MCF 10A (cell line): Measurements from ENCODE around the gene RNF11. TPM values are rescaled to one million over a fixed set of nuclear protein-coding genes. Genes with fewer than 3 reads are reported as not detected.
"Not testable (repeated sequence)": the region's sequence is repeated elsewhere in the genome, so short reads cannot be mapped to it uniquely, and the experiment has no call there.

Source experiments
- BruUV-seq: library from RNA; stranded (reverse); fragments of 400-500 nt; replicated peaks from 2 replicates; lab custom pipeline; 2021; lab: Mats Ljungman, UMichigan
- CTCF ChIA-PET: fragments of 300-600 bp; sonication (Branson Sonifier 250); formaldehyde crosslinking; extraction: SDS; loops from one replicate; lab custom pipeline; 2021; ENCODE audit warnings: antibody characterized with exemption, inconsistent platforms; lab: Yijun Ruan, JAX
- POLR2A ChIA-PET: fragments of 300-600, 350-650 bp; sonication (Branson Sonifier 250); formaldehyde crosslinking; extraction: SDS; loops from one replicate; lab custom pipeline; 2020; ENCODE audit warnings: antibody characterized with exemption, inconsistent platforms; lab: Yijun Ruan, JAX
- DNase-seq: peaks from one replicate; pipeline ENCODE4 v3.0.0-alpha.2; 2018; ENCODE audit not compliant: unreplicated experiment
- H3K27ac Mint-ChIP-seq: one replicate; pipeline ENCODE4 v1.8.0; 2022; ENCODE audit warnings: mild to moderate bottlenecking, low read depth, mixed read lengths; ENCODE audit not compliant: unreplicated experiment
- H3K27me3 Mint-ChIP-seq: one replicate; pipeline ENCODE4 v1.8.0; 2022; ENCODE audit warnings: mixed read lengths; ENCODE audit not compliant: insufficient read depth, unreplicated experiment
- H3K36me3 Mint-ChIP-seq: one replicate; pipeline ENCODE4 v1.8.0; 2022; ENCODE audit warnings: mild to moderate bottlenecking, moderate library complexity, mixed read lengths; ENCODE audit not compliant: insufficient read depth, unreplicated experiment
- H3K4me1 Mint-ChIP-seq: one replicate; pipeline ENCODE4 v1.8.0; 2022; ENCODE audit warnings: mixed read lengths; ENCODE audit not compliant: insufficient read depth, unreplicated experiment
- H3K4me3 Mint-ChIP-seq: one replicate; pipeline ENCODE4 v1.8.0; 2022; ENCODE audit warnings: mild to moderate bottlenecking, moderate library complexity, mixed read lengths; ENCODE audit not compliant: unreplicated experiment
- H3K9me3 Mint-ChIP-seq: one replicate; pipeline ENCODE4 v1.8.0; 2022; ENCODE audit warnings: mixed read lengths; ENCODE audit not compliant: unreplicated experiment
- CTCF ChIP-seq: fragments of 200-600 bp; IDR thresholded peaks from one replicate; pipeline ENCODE4 v1.8.0; 2022; ENCODE audit warnings: antibody characterized with exemption, mild to moderate bottlenecking; ENCODE audit not compliant: unreplicated experiment
- intact Hi-C: fragments of 100-400 bp; cut with micrococcal nuclease; formaldehyde crosslinking; loops from 2 replicates; pipeline ENCODE4 v1.14.1; 2022
- total RNA-seq: library from RNA; stranded (reverse); gene quantifications from 2 replicates; pipeline ENCODE4 v1.2.3, GENCODE V29; 2022

The RNF11 gene
- total RNA-seq, 1 experiment from 2014 or later: 73.1 TPM

GRCh38 chr1:51219022-51219421 is 17.1 kb upstream of the RNF11 start:
- ChIA-PET POLR2A (interaction anchor here (0.5 to 0.6 kb wide), 2 partner anchors 300 to 602 kb away, joined by 3 to 4 read pairs; partner anchors contain the start of gene EPS15), CTCF (interaction anchor here (0.7 to 1.2 kb wide), 2 partner anchors 30 to 69 kb away, joined by 3 to 5 read pairs; no protein-coding TSS in a partner anchor)
- Mint-ChIP-seq H3K27me3 (no peaks in the 10 kb centered on the region), H3K27ac (no peak overlapping the region), H3K36me3 (no peaks in the 10 kb centered on the region), H3K4me1 (no peaks in the 10 kb centered on the region), H3K4me3 (no peak overlapping the region), H3K9me3 (no peaks in the 10 kb centered on the region)
- intact Hi-C loops: no loop called here
- no TSS peak for BruUV-seq
- TF ChIP-seq CTCF: no peak
- no peak for DNase-seq

GRCh38 chr1:51221529-51221928 is 14.5 kb upstream of the RNF11 start:
- CTCF ChIA-PET: interaction anchor here (1.4 kb wide), 1 partner anchor 9 kb away, joined by 3 read pairs; no protein-coding TSS in a partner anchor
- H3K4me1 Mint-ChIP-seq, DNase-seq, H3K4me3 Mint-ChIP-seq, BruUV-seq, H3K27me3 Mint-ChIP-seq, H3K36me3 Mint-ChIP-seq, H3K27ac Mint-ChIP-seq, H3K9me3 Mint-ChIP-seq, intact Hi-C loops, POLR2A ChIA-PET: not testable (repeated sequence)

GRCh38 chr1:51222136-51222787 is 13.8 kb upstream of the RNF11 start:
- Mint-ChIP-seq H3K27ac (no peak overlapping the region), H3K4me1 (no peaks in the 10 kb centered on the region), H3K27me3 (no peaks in the 10 kb centered on the region), H3K36me3 (no peaks in the 10 kb centered on the region), H3K9me3 (no peaks in the 10 kb centered on the region), H3K4me3 (no peak overlapping the region)
- intact Hi-C loops: no loop called here
- no TSS peak for BruUV-seq
- ChIA-PET POLR2A (interaction anchor here (0.7 kb wide), 1 partner anchor 203 kb away, joined by 3 read pairs; no protein-coding TSS in a partner anchor), CTCF (interaction anchor here (1.4 kb wide), 1 partner anchor 8 kb away, joined by 3 read pairs; no protein-coding TSS in a partner anchor)
- no peak for TF ChIP-seq CTCF
- DNase-seq: no peak

GRCh38 chr1:51222809-51223208 is 13.3 kb upstream of the RNF11 start:
- Mint-ChIP-seq H3K27me3 (no peaks in the 10 kb centered on the region), H3K27ac (no peak overlapping the region), H3K4me3 (no peak overlapping the region), H3K36me3 (no peaks in the 10 kb centered on the region), H3K4me1 (no peaks in the 10 kb centered on the region), H3K9me3 (no peaks in the 10 kb centered on the region)
- intact Hi-C loops: no loop called here
- BruUV-seq: no TSS peak
- no peak for TF ChIP-seq CTCF
- no peak for DNase-seq
- ChIA-PET CTCF (no interaction called here), POLR2A (no interaction called here)
